ENCODE data around the gene TSPOAP1. TPM values are rescaled to one million over a fixed set of nuclear protein-coding genes. Genes with fewer than 3 reads are reported as not detected.

The TSPOAP1 gene
- total RNA-seq, 4 donors from 2014 or later = 0.59 to 43.7 (median 32.4) TPM

DNA sequence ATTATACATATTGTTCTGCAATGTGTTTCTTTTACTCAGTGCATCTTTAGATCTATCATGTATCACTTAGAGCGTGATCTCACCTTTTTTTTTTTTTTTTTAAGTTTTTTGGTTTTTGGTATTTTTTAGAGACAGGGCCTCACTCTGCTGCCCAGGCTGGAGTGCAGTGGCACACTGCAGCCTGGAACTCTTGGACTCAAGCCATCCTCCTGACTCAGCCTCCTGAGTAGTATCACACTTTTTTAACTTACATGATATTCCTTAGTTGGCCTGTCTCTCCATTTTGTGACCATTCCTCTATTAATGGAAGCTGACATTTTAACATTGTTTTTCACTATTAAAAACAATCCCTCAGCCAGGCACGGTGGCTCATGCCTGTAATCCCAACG lies 43.2 kb downstream of the TSPOAP1 start:
- Histone ChIP-seq H3K36me3 (no peaks in the 10 kb centered on the region), H3K4me1 (no peaks in the 10 kb centered on the region), H3K27ac (no peak overlapping the region), H3K9me3 (no peaks in the 10 kb centered on the region), H3K4me3 (no peak overlapping the region), H3K27me3 (no peaks in the 10 kb centered on the region)
- no peak for TF ChIP-seq POLR2A (IDR thresholded peaks at IDR 0.05)
- TF ChIP-seq CTCF (IDR thresholded peaks at IDR 0.05) = no peak
- intact Hi-C loops (cut with DNase I; ENCODE audit: low total_unique reads) = no loop called here
- no peak for DNase-seq

DNA sequence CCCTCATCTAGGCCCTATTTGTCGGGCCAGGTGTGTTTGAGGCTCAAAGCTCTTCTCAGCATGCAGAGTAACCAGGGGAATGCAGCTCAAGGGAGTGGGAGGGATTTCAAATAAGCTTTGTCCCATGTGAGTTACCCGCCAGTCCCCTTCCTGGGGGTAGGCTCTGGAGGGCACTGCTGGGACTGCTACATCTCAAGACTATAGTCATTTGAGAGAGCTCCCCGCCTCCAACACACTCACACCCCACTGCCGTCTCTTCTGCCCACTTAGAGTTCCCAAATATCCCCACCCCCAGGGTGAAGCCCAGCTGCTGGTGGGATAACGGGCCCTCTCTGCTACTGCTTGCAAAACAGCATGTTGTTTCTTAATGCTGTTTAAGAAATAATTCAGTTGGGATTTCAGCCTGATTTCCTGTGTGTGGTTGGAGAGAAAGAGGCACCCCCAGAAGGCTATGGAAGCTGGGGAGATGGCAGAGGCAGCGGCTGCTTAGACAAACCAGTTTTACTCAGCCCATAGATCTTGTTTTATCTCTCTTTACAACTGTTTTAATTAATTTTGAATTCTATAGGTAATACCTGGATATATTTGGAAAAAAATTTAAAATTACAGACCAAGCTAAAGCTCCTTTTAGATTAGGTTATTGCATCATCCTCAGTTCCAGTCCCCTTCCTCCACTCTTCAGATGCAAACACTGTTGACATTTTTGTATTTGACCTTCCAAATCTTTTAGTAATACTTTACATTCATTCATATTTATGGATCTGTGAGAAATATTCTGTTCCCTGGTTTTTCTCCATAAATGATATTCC lies 43.8 kb downstream of the TSPOAP1 start:
- Histone ChIP-seq H3K4me3 (no peak overlapping the region), H3K36me3 (no peaks in the 10 kb centered on the region), H3K27ac (no peak overlapping the region), H3K4me1 (no peaks in the 10 kb centered on the region), H3K9me3 (no peaks in the 10 kb centered on the region), H3K27me3 (no peaks in the 10 kb centered on the region)
- intact Hi-C loops (cut with DNase I; ENCODE audit: low total_unique reads) = no loop called here
- DNase-seq = no peak
- TF ChIP-seq CTCF (IDR thresholded peaks at IDR 0.05) = no peak
- no peak for TF ChIP-seq POLR2A (IDR thresholded peaks at IDR 0.05)

DNA sequence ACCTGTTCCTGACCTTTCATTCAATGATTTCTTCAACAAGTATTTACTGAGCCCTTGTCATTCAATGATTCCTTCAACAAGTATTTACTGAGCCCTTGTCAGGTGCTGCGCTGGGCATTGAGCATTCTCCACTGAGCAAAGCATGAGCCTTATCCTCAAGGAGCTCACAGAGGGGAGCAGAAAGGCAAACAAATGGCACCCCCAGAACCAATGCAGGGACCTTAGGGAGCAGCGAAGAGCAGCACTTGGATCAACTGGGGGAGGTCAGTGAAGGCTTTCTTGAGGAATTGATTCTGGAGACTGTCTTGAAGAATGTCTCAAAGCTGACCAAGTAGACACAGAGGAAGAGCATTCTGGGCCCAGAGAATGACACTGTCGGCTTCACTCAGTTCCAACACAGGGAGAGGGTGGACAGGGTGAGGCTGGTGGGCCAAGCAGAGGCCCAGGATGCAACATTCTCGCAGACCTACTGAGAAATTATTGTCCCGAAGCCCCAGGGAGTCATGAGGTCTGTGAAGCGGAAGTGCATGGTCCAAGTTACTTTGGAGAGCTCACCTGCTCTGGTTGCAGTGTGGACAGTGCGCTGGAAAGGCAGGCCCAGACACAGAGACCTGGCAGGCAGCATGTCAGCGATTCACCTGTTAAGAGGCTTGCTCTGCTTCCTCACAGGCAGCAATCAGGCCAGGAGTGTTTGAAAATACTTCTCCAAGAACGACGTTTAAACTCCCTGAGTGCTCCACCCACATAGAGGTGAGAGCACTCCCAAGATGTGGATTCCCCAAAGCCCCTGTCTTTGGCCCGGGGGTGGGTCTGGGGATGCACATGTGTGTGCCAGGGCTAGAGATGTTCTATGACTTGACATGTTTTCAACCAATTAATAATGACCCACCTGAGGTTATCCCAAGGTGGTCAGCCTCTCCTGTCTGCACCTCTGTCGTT lies 44.7 kb downstream of the TSPOAP1 start:
- no peak for DNase-seq
- H3K9me3 ChIP-seq = no peaks in the 10 kb centered on the region
- no peak overlapping the region for H3K4me3 ChIP-seq
- intact Hi-C loops (cut with DNase I; ENCODE audit: low total_unique reads) = no loop called here
- H3K27me3 ChIP-seq = no peaks in the 10 kb centered on the region
- no peak overlapping the region for H3K27ac ChIP-seq
- TF ChIP-seq POLR2A (IDR thresholded peaks at IDR 0.05) (no peak), CTCF (IDR thresholded peaks at IDR 0.05) (no peak)
- no peaks in the 10 kb centered on the region for H3K36me3 ChIP-seq
- H3K4me1 ChIP-seq = no peaks in the 10 kb centered on the region

- Histone ChIP-seq H3K4me1 (no peaks in the 10 kb centered on the region), H3K36me3 (no peaks in the 10 kb centered on the region), H3K9me3 (no peaks in the 10 kb centered on the region), H3K27me3 (no peaks in the 10 kb centered on the region), H3K27ac (no peak overlapping the region), H3K4me3 (no peak overlapping the region)
- intact Hi-C loops (cut with DNase I; ENCODE audit: low total_unique reads) = no loop called here
- TF ChIP-seq POLR2A (IDR thresholded peaks at IDR 0.05) (no peak), CTCF (IDR thresholded peaks at IDR 0.05) (no peak)
- DNase-seq = no peak
These were observed 46.2 kb downstream of the TSPOAP1 start for GRCh38 chr17:58282442-58282841.

DNA sequence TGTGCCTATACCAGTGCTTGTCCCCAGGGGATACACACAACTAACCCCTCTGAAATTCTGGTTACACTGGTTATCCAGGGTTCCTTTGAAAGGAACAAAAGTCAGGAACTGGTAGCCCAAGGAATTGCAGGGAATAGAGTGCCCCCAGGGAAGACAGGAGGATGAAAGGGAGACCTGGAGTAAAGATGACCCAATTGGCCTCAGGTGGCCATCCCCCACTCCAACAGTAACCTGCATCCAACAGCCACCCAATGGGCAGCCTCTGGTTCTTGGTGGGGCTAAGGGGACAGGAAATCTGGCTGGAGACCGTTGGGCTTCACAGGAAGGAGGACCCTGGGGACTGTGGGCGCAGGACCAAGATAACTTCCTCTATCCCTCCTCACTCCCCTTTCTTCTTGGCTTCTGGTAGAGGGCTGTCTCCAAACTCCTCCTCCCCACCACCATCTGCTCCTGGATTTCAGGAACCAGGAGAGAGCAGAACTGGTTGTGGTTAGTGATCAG lies 47.0 kb downstream of the TSPOAP1 start:
- TF ChIP-seq CTCF (IDR thresholded peaks at IDR 0.05) (no peak), POLR2A (IDR thresholded peaks at IDR 0.05) (no peak)

More for the DNA sequence above, 47.0 kb downstream of the TSPOAP1 start:
- no peaks in the 10 kb centered on the region for H3K4me1 ChIP-seq
- H3K27me3 ChIP-seq = no peaks in the 10 kb centered on the region
- intact Hi-C loops (cut with DNase I; ENCODE audit: low total_unique reads) = no loop called here
- no peak for DNase-seq
- no peak overlapping the region for H3K27ac ChIP-seq
- no peak overlapping the region for H3K4me3 ChIP-seq
- H3K9me3 ChIP-seq = no peaks in the 10 kb centered on the region
- no peaks in the 10 kb centered on the region for H3K36me3 ChIP-seq

Data from uterus (tissue), 4 donors.